ENCODE data around the gene KHDC4. TPM values are rescaled to one million over a fixed set of nuclear protein-coding genes. Genes with fewer than 3 reads are reported as not detected.

Gene KHDC4
- total and polyA plus RNA-seq, 2 of the 13 experiments (the other 11 are each of a cell fraction or from before 2014, with no cell fraction given), result 33.5 to 92.0 TPM

- no peak for TF ChIP-seq BCL6 (CRISPR knock-in tag; IDR thresholded peaks at IDR 0.05)
- TF ChIP-seq ZNF784 (CRISPR knock-in tag; IDR thresholded peaks at IDR 0.05; ENCODE audit: borderline replicate concordance), result 0 out of 2 replicates have a peak, but pooled peaks have one; percentile 7
- no peak for TF ChIP-seq NAIF1 (CRISPR knock-in tag; IDR thresholded peaks at IDR 0.05; ENCODE audit: borderline replicate concordance)
- TF ChIP-seq NPAS2 (CRISPR knock-in tag; IDR thresholded peaks at IDR 0.05; ENCODE audit: borderline replicate concordance), result no peak
- TF ChIP-seq THAP9 (CRISPR knock-in tag; IDR thresholded peaks at IDR 0.05; ENCODE audit: borderline replicate concordance), result no peak
- TF ChIP-seq CREBL2 (CRISPR knock-in tag; IDR thresholded peaks at IDR 0.05; ENCODE audit: borderline replicate concordance), result no peak
- TF ChIP-seq RELA (CRISPR knock-in tag; IDR thresholded peaks at IDR 0.05), result no peak
- no peak for TF ChIP-seq ZNF556 (CRISPR knock-in tag; IDR thresholded peaks at IDR 0.05; ENCODE audit: borderline replicate concordance)
- 0 out of 2 replicates have a peak, but pooled peaks have one; percentile 30 for TF ChIP-seq PATZ1 (CRISPR knock-in tag; IDR thresholded peaks at IDR 0.05)
- TF ChIP-seq NFATC3 (CRISPR knock-in tag; IDR thresholded peaks at IDR 0.05), result no peak
- no peak for TF ChIP-seq ZNF75D (CRISPR knock-in tag; IDR thresholded peaks at IDR 0.05; ENCODE audit: borderline replicate concordance)
- no peak for TF ChIP-seq ZNF251 (CRISPR knock-in tag; IDR thresholded peaks at IDR 0.05)
- TF ChIP-seq ZNF549 (CRISPR knock-in tag; IDR thresholded peaks at IDR 0.05), result no peak
- TF ChIP-seq TBX2 (CRISPR knock-in tag; IDR thresholded peaks at IDR 0.05; ENCODE audit: borderline replicate concordance), result 0 out of 2 replicates have a peak, but pooled peaks have one; percentile 3
- TF ChIP-seq ZNF280B (CRISPR knock-in tag; IDR thresholded peaks at IDR 0.05; ENCODE audit: borderline replicate concordance), result no peak
- TF ChIP-seq ZBTB4 (CRISPR knock-in tag; IDR thresholded peaks at IDR 0.05; ENCODE audit: borderline replicate concordance), result no peak
- no peak for TF ChIP-seq FOXP1 (IDR thresholded peaks at IDR 0.05)
- no peak for TF ChIP-seq FOXP1 (CRISPR knock-in tag; IDR thresholded peaks at IDR 0.05)
Observed at GRCh38 chr1:155933591-155934096, 569 bp downstream of the KHDC4 start (continued).
